Measurements from ENCODE around the gene FNBP1L.
"Not testable (repeated sequence)": the region's sequence is repeated elsewhere in the genome, so short reads cannot be mapped to it uniquely, and the experiment has no call there.

Gene FNBP1L

DNA sequence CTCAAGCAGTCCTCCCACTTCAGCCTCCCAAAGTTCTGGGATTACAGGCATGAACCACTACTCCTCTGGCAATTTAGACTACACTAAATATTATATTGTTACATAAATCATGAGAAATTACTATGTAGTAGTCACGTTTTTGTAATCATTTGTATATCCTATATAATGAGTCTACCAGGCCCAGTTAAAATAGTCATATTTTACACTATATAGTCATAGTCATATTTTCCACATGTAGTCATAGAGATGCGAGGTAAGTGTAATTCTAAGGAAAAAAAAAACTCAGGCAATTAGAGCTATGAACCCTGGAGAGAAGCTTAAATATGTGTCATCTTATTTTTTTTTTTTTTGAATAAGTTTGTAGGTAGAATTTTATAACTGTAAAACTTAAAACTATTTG is 90.0 kb downstream of the FNBP1L start:
- no peak for DNase-seq

DNA sequence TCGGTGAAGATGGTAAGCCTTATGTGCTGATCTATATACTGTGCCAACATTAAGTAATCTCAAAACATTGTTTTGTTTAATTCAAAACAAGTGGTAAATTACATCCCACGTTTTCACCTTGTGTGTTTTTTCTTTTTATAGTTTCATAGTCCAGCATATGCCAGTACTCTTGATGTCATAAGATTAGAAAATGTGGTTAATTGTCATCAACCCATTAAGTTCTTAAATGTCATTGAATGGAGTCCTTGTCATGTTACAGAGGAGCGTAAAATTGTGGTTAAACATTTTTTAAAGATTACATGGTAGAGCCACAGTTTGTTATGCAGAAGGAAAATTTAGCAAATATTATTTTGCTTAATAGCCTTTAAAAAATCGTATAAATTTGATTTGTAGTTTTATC is 93.1 kb downstream of the FNBP1L start:
- DNase-seq, result no peak

GRCh38 chr1:93542398-93542797 is 94.5 kb downstream of the FNBP1L start:
- DNase-seq, result no peak

- DNase-seq, result no peak
These were observed 98.4 kb downstream of the FNBP1L start for GRCh38 chr1:93546162-93546863.

DNA sequence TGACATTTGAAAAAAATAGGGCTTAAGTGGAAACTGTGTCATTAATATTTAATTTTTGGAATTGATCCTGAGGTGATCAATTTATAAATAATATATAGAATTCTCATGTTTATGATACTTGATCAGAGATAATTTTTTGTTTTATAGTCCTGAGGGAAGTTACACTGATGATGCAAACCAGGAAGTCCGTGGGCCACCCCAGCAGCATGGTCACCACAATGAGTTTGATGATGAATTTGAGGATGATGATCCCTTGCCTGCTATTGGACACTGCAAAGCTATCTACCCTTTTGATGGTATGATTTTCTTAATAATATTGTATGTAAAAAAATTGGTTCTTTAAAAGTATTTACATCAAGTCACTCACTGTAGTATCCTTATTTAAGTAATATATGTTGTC is 101.2 kb downstream of the FNBP1L start:
- no peak for DNase-seq

- DNase-seq, result no peak
These were observed 101.9 kb downstream of the FNBP1L start for GRCh38 chr1:93549811-93550210.

- peak; percentile 73 for DNase-seq
These were observed 105.0 kb downstream of the FNBP1L start for GRCh38 chr1:93552741-93553455.

- not testable (repeated sequence) for DNase-seq
These were observed 106.1 kb downstream of the FNBP1L start for GRCh38 chr1:93553886-93554490.

DNA sequence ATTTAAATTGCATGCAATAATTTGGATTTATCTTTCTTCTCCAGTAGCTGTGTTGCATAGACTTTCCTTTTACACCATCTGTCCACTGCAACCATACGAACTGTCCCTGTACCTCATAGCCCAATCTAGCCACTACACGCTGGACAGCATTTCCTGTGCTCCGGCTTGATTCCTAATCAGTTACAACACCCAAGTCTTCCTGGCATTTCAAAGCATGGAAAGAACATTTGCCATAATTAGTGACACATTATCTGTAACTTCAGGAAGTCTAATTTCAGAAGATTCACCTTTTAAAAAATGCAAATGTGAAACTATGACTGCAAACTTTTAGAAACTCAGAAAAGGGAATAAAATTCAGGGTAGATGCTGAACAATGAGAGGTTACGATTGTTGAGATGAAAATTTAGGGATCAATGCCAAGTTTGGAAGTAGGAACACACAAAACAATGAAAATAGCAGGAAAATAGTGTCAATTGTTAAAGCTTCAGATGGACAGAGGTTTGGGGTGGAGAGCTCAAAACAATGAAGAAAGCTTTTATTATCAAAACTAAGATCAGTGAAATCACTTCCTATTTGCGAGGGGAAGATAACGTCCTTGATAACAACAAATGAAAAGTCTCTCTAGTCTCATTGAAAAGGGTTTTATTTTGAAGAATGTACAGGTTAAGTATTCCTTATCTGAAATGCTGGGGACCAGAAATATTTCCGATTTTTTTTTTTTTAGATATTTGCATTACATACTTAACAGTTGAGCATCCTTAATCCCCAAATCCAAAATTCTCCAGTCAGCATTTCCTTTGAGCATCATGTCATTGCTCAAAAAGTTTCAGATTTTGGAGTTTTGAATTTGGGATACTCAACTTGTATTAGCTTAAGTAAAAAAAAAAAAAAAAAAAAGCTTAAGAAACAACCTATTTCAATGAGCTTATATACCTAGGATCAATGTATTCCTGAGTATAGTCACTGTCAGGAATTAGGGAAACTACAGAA is 107.3 kb downstream of the FNBP1L start:
- DNase-seq, result no peak

DNA sequence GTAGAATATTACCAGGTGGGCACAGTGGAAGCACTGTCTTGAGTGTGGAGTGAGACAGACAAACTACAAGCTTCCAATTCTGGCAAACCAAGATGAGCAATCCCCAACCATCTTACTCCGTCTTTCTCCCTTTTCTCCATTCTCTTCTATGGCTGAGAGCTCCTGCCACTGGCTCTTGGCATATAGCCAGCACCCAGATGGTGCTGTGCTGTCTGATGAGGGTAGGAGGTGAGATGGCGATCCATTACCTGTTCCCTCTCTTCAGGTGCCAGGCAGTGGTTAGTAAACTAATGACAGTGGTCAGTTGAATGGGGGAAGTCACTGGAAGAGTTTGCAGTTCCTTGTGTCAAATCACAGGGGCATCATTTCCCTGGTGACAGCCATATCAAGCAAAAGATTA is 108.4 kb downstream of the FNBP1L start:
- peak; percentile 72 for DNase-seq

- no peak for DNase-seq
These were observed 111.1 kb downstream of the FNBP1L start for GRCh38 chr1:93559045-93559444.

DNA sequence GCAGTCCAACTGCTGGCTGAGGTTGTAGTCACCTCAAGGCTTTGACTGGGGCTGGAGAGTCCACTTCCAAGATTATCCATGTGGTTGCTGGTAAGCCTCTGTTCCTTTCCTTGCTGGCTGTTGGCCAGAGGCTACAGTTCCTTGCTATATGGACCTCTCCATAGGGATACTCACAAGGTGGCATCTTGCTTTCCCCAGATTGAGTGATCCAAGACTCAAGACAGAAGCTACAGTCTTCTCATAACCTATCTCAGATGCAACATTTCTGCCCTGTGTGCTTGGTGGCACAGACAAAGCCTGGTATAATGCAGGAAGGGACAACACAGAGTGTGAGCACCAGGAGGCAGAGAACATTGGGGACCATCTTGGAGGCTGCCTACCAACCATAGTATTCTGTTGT is 111.8 kb downstream of the FNBP1L start:
- no peak for DNase-seq

GRCh38 chr1:93565496-93566206 is 117.7 kb downstream of the FNBP1L start:
- no peak for DNase-seq

GRCh38 chr1:93566227-93566626 is 118.3 kb downstream of the FNBP1L start:
- DNase-seq, result no peak

DNA sequence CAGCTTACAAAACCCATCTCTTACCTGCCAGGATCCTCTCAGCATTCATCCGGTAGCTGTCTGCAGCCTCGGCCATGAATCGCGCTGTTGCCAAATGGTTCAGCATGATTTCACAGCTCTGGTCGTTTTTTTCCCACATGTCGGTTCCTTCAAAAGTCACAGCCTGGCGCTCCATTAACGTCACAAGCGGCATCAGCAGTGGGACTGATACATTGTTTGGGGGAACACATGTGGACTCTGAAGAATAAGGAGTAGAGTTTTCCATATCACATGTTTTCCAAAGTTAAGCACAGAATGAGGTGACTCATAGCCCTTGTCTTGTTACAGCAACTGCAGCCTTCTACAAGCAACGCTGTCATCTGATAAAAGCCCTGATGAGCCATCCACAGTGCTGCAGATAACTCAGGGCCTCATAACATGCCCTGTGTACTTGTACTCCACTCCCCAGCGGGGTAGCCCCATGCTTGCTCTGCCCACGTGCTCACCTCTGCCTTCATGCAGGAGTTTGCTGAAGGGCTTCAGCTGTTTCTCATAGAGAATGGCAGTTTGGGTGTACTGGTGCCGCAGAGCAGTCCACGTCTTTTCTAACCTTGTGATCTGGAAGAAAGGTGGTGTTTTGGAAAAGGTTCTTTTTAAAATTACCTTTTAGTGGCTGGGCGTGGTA is 119.5 kb downstream of the FNBP1L start:
- DNase-seq, result no peak

GRCh38 chr1:93569489-93569888 is 121.6 kb downstream of the FNBP1L start:
- DNase-seq, result no peak

DNA sequence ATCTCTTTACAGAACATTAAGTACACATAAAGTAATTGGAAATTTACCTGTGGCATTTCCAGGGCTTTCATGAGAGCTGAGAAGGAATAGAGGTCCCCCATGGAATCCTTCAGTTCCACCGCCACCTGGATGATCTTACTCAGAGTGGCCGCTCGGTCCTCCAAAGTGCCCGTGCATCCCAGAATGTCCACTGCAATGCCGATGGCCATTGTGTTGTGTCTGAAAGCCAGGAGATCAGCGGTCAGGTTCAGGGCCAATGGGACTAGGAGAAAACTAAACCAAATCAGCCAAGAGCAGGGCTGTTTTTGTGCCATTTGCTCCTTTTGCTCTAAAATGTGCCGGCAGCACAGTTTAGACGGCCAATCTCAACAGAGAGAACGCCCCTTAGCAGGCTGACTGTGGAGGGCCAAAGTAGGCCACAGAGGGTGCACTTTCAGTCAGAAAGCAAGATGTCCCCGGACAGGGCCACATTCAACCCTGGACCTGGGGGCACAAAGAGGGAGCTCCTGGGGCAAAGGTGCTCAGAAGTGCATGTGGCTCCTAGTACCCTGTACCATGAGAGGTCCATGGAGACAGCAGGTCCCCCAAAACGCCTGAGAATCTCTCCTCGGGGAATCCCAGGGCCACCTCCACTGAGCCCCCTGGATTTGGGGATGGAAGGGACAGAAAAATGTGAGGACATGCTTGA is 123.8 kb downstream of the FNBP1L start:
- no peak for DNase-seq

- DNase-seq, result no peak
These were observed 126.1 kb downstream of the FNBP1L start for GRCh38 chr1:93573940-93574469.

DNA sequence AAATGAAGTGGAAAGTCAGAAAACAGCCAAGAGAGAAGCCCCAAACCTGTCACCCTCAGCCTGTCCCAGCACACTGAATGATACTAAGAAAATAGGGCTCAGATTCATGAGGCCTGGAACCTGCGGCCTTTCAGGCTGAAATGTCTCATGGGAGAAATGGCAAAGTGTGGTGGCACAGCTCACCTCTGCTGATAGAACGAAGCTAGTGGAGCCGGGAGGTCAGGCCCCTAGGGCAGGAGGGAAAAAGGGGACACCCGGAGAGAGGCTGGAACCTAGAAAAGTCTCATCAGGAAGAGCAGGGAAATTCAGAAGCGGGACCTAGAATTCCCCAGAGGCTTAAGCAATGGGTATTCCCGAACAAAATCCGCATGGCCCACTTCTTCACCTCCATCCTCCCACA is 126.6 kb downstream of the FNBP1L start:
- DNase-seq, result no peak

- no peak for DNase-seq
These were observed 127.1 kb downstream of the FNBP1L start for GRCh38 chr1:93574991-93575390.

Data from NCI-H2171 treated with DMSO at 0.1 percent for 48 hours (cell line).